Kidney tubule cell (primary cell): ENCODE measurements around the gene FAM24B.

Source experiments
- DNase-seq: peaks from one replicate; pipeline ENCODE4 v3.0.0-alpha.2; 2018; ENCODE audit warnings: low spot score

The FAM24B gene

DNA sequence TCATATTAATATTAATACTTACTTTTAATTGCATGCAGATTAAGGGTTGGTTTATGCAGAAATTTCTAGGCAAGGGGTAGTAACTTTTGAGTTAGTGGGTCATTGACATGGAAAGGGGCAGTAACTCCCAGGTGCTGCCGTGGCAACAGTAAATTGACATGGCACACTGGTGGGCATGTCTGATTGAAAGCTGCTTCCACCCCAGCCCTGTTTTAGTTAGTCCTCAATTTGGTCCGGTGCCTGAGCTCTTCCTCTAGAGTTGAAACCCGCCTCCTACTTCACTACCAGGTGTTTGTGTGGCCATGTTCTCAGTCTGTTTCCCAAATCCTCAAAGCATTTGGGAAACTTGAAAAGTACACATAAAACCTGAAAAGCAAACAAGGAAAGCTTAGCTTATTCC is 52.1 kb downstream of the FAM24B start:
- DNase-seq = no peak

DNA sequence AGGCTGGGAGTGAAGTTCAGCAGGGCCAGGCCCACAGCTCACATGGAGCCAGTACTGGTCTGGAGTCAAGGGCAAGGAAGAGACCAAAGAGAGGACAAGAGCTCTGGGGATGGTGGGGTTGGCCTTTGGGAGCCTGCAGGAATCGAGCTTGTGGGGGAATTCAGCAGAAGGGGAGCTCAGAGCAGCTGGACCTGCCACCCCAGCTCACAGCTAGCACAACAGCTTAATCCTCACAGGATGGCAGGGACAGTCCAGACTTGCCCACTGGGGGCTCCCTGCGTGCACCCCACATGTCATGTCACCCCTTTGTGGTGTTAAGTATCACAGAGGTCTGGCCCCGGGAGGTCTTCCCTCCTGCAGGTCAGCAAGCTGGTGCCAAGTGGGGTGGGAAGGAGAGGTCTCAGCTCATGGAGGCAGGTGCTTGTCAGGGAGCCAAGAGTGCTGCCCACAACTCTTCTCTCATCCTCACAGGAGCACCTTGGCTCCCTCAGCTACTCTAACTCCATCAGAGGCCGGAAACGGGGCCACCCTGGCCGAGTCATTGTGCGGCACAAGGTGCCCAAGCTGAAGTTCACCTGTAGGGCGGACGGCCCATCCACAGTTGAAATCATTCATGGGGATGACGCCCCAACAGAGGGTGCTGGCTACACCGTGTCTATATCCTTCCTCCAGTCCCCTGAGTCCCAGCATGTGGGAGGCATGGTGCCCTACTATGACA is 56.2 kb downstream of the FAM24B start:
- no peak for DNase-seq

- no peak for DNase-seq
These were observed 57.6 kb downstream of the FAM24B start for GRCh38 chr10:122821808-122822207.

GRCh38 chr10:122815458-122815857 is 63.9 kb downstream of the FAM24B start:
- DNase-seq = no peak

- no peak for DNase-seq
These were observed 64.9 kb downstream of the FAM24B start for GRCh38 chr10:122814493-122814892.

DNA sequence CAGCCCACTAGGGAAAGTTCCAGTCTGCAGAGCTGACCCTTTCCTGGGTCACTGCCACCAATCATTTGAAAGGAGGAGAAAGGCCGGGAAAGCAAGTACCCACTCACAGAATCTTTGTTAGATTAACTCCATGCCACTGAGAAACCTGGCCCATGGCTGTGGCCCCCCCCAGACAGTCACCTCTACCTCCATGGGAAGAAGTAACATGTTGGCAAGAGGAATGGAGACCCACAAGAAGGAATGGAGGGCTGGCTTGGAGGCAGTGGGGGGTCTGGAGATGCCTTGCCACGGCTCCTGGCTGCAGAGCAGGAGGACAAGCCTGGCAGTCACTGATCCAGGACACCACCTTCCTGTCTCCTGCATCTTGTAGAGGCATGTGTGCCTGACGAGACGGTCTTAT is 66.6 kb downstream of the FAM24B start:
- DNase-seq = no peak

GRCh38 chr10:122802282-122802681 is 77.1 kb downstream of the FAM24B start:
- no peak for DNase-seq
